Colonic mucosa (tissue), 4 donors: ENCODE results near the gene TNNI3. TPM values are rescaled to one million over a fixed set of nuclear protein-coding genes. Genes with fewer than 3 reads are reported as not detected.

Experiments
- DNase-seq: peaks from one replicate; pipeline ENCODE4 v3.0.0-alpha.2; 2020
- H3K27ac ChIP-seq: fragments of 200-600 bp; one replicate; pipeline ENCODE4 v1.8.0; 2021
- H3K27me3 ChIP-seq: fragments of 200-600 bp; one replicate; pipeline ENCODE4 v1.8.0; 2021
- H3K36me3 ChIP-seq: fragments of 200-600 bp; one replicate; pipeline ENCODE4 v1.8.0; 2021
- H3K4me1 ChIP-seq: fragments of 200-600 bp; one replicate; pipeline ENCODE4 v1.8.0; 2021; ENCODE audit warnings: mild to moderate bottlenecking
- H3K4me3 ChIP-seq: fragments of 200-600 bp; one replicate; pipeline ENCODE4 v1.8.0; 2021
- H3K9ac ChIP-seq, 2 donors: one replicate each; pipeline ENCODE4 v1.7.0; 2013; ENCODE audit warnings: control low read depth in 2 of 2, low read depth in 2 of 2, low read length in 2 of 2
- H3K9me3 ChIP-seq: fragments of 200-600 bp; one replicate; pipeline ENCODE4 v1.8.0; 2021
- CTCF ChIP-seq: fragments of 200-600 bp; IDR thresholded peaks from one replicate; pipeline ENCODE4 v1.8.0; 2022; ENCODE audit warnings: antibody characterized with exemption, mild to moderate bottlenecking
- intact Hi-C: fragments of 100-400 bp; cut with DNase I; formaldehyde crosslinking; loops from one replicate; pipeline ENCODE4 v1.14.1; 2022
- total RNA-seq, 2 donors: library from RNA; stranded (reverse); fragmentation: NEBNext Ultra II Directional in 1 of 2; extraction: Animal tissue kit (Norgen Biotek cat#: 25700) in 1 of 2; gene quantifications; one replicate each; pipeline ENCODE4 v1.2.1, GENCODE V29; 2021
- donor health status: healthy.
- donor health status: DM: no; HTN: no; CAD: no.
- donor health status: DM: no; HTN: no; CAD: no.

Gene TNNI3
- total RNA-seq, 2 donors from 2014 or later: 0.64 to 1.2 TPM

GRCh38 chr19:55118401-55118991, 39.0 kb downstream of the TNNI3 start:
- Histone ChIP-seq H3K4me1 (peaks cover 8% of the 10 kb centered on the region), H3K27ac (no peak overlapping the region), H3K27me3 (no peaks in the 10 kb centered on the region), H3K9ac (peak overlapping the region in 1 of 2 donors; percentile 60), H3K36me3 (no peaks in the 10 kb centered on the region), H3K4me3 (peak overlapping the region; percentile 49), H3K9me3 (no peaks in the 10 kb centered on the region)
- intact Hi-C loops: no loop called here
- TF ChIP-seq CTCF: no peak
- peak; percentile 78 for DNase-seq

GRCh38 chr19:55117663-55118391, 39.7 kb downstream of the TNNI3 start:
- intact Hi-C loops: no loop called here
- H3K4me1 ChIP-seq: peaks cover 8% of the 10 kb centered on the region
- TF ChIP-seq CTCF: no peak

GRCh38 chr19:55116859-55117662, 40.5 kb downstream of the TNNI3 start, which contains the start of gene PPP1R12C:
Gene PPP1R12C, minus strand, starts transcription at chr19:55117637. Its CDS starts 94 bp downstream, at chr19:55117543.
- DNase-seq: peak; percentile 38
- intact Hi-C loops: no loop called here

More at GRCh38 chr19:55117663-55118391, 39.7 kb downstream of the TNNI3 start:
- Histone ChIP-seq H3K27me3 (no peaks in the 10 kb centered on the region), H3K4me3 (peak overlapping the region; percentile 49), H3K9me3 (no peaks in the 10 kb centered on the region), H3K36me3 (no peaks in the 10 kb centered on the region), H3K9ac (peak overlapping the region; percentile 60 to 77), H3K27ac (peak overlapping the region; percentile 23)
- DNase-seq: peak; percentile 99

GRCh38 chr19:55116232-55116858, 41.2 kb downstream of the TNNI3 start:
- Histone ChIP-seq H3K27me3 (no peaks in the 10 kb centered on the region), H3K4me1 (peaks cover 8% of the 10 kb centered on the region), H3K9ac (peak overlapping the region; percentile 73 to 99), H3K27ac (peak overlapping the region; percentile 88), H3K4me3 (peak overlapping the region; percentile 76), H3K36me3 (no peaks in the 10 kb centered on the region), H3K9me3 (no peaks in the 10 kb centered on the region)
- no peak for TF ChIP-seq CTCF
- intact Hi-C loops: no loop called here
- peak; percentile 69 for DNase-seq

More at GRCh38 chr19:55116859-55117662, 40.5 kb downstream of the TNNI3 start, which contains the start of gene PPP1R12C:
- Histone ChIP-seq H3K4me1 (peaks cover 8% of the 10 kb centered on the region), H3K36me3 (no peaks in the 10 kb centered on the region), H3K4me3 (peak within 1 kb of the TSS; percentile 76), H3K27ac (peak within 1 kb of the TSS; percentile 88), H3K9me3 (no peaks in the 10 kb centered on the region), H3K27me3 (no peaks in the 10 kb centered on the region), H3K9ac (peak within 1 kb of the TSS; percentile 77 to 99)
- TF ChIP-seq CTCF: no peak
